H7 (cell line): Measurements from ENCODE around the gene SNX18. TPM values are rescaled to one million over a fixed set of nuclear protein-coding genes. Genes with fewer than 3 reads are reported as not detected.

Experiments
- DNase-seq: peaks from one replicate; pipeline ENCODE4 v3.0.0; 2012
- H3K27me3 ChIP-seq: 2 replicates; pipeline ENCODE4 v1.6.0; 2011; ENCODE audit warnings: mild to moderate bottlenecking, low read length; ENCODE audit not compliant: control insufficient read depth, insufficient read depth
- H3K36me3 ChIP-seq: replicated peaks from 2 replicates; pipeline ENCODE4 v1.5.1; 2011; ENCODE audit warnings: low read length; ENCODE audit not compliant: control insufficient read depth, insufficient read depth
- H3K4me3 ChIP-seq: 2 replicates; pipeline ENCODE4 v1.5.1; 2011; ENCODE audit warnings: low read depth, mild to moderate bottlenecking, control low read depth, low read length, moderate library complexity; ENCODE audit not compliant: insufficient read depth
- total RNA-seq: library from RNA; depleted of rRNA; stranded (reverse); fragments of >200 nt; shearing (Covaris generic); gene quantifications from 2 replicates; pipeline ENCODE4 v1.2.3, GENCODE V29; 2014

Gene SNX18
- total RNA-seq, 1 experiment from 2014 or later: 26.2 TPM

DNA sequence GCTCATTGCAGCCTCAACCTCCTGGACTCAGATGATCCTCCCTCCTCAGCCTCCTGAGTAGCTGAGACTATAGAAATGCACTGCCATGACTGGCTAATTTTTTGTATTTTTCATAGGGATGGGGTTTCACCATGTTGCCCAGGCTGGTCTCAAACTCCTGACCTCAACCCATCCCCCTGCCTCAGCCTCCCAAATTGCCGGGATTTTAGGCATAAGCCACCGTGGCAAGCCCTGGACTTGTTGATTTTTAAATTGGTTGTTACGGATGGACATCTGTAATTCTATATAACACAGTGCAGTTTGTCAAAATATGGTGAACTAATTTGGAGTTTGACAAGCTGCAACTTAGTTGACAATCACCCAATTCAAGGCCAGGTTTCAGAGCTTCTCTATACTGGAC, 22.7 kb downstream of the SNX18 start:
- DNase-seq: no peak
- Histone ChIP-seq H3K4me3 (no peak overlapping the region), H3K27me3 (no peaks in the 10 kb centered on the region), H3K36me3 (no peaks in the 10 kb centered on the region)

DNA sequence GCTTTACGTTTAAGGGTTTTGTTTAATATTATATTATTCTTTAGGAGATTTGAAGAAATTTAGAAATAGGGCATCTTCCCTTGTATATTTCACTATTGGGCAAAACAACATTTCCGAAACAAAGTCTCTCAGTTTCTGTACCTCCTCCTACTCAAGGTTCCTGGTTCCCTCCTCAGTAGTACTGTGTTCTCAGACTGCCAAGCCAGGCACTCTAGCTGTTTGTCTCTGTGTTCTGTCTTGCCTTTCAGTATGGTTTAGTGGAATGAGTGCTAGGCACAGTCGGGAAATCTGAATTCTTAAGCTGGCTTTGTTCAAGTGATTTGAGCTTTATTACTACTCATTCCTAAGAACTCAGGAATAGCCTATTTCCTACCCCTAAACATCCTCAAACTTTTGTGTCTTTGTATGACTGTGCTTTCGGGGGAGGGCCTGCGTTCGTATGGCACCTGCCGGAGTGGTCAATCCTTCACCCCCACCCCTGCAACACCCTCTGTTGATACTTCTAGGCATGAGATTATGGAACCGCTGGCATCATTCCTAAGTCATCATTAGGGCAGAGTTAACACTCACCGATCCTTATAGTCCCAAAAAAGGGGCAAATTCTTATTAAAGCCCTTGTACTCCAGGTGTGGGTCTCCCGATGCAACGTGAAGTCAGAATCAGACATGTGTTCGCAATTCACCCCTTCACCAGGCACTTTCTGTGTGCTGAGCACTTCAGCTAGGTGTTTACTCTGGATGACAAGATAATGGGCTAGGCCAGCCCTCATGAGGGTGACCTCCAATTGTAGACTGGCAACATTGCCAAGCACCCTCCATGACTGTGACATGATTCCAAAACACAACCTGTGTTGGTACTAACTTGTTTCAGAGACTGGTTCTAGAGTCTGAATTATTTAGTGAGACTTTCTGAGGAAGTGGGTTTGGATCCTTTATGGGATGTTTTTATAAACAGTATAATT, 24.5 kb downstream of the SNX18 start:
- no peaks in the 10 kb centered on the region for H3K27me3 ChIP-seq
- H3K4me3 ChIP-seq: no peak overlapping the region
- no peaks in the 10 kb centered on the region for H3K36me3 ChIP-seq
- DNase-seq: no peak

DNA sequence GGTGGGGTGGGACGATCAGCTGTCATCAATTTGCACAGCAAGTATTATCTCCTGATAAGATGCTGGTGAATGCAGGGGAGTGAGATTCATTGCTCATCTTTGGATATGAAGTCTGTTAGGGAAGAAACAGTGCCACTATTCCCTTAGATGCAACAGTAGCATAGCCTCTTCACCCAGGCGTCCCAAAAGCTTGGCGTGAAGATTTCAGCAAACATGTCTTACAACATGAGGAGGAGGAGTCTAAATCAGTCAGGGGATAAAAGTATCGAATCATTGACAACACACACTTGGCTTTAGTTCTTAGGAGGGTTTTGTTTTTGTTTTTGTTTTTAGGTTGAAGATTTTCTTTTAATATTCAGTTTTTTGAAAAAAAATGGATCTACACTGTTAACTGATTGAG, 26.5 kb downstream of the SNX18 start:
- DNase-seq: no peak
- no peaks in the 10 kb centered on the region for H3K36me3 ChIP-seq
- H3K27me3 ChIP-seq: no peaks in the 10 kb centered on the region
- H3K4me3 ChIP-seq: no peak overlapping the region

DNA sequence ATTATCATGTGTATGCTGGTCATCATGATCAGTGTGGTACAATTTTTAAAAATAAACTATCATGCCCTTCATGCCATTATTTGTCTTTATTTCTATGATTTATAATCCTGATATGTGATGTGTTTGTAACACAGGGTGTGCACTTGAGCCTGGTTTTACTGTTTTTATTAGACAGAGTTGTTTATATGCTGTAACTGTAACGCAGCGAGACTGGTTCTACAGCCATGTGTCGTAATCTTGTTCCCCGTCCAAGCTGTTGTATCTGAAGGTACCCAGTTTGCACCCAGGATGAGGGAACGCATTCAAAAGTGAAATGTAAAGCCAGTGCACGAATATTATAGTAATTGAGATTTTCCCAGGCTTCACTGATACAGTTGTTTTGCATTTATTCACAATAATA, 28.2 kb downstream of the SNX18 start:
- Histone ChIP-seq H3K27me3 (no peaks in the 10 kb centered on the region), H3K36me3 (no peaks in the 10 kb centered on the region), H3K4me3 (no peak overlapping the region)
- no peak for DNase-seq

DNA sequence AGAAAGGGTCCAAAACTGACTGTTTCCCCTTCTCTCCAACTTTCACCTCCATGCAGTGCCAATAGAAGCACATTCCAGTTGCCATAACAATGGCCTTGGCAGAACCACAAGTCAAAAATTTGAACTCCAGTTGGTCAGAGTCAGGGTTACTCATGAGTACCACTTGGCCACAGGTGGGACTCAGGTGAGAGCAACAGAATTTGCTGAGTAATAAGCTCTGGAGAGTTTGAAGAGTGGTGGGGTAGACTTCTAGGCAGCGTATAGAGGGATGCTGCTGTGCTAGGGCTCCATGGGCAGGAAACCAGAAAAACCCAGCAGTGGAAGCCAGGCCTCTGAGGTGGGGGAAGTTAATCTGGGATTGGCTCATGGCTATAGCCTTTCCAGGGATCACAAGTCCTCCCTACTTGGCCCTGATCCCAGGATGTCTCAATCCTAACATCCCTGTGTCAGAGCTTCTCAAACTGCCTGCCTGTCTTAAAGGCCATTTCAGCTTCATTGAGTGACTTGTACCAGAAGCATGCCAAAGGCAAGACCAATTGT, 30.2 kb downstream of the SNX18 start:
- no peaks in the 10 kb centered on the region for H3K27me3 ChIP-seq
- no peak for DNase-seq
- H3K36me3 ChIP-seq: no peaks in the 10 kb centered on the region
- no peak overlapping the region for H3K4me3 ChIP-seq

DNA sequence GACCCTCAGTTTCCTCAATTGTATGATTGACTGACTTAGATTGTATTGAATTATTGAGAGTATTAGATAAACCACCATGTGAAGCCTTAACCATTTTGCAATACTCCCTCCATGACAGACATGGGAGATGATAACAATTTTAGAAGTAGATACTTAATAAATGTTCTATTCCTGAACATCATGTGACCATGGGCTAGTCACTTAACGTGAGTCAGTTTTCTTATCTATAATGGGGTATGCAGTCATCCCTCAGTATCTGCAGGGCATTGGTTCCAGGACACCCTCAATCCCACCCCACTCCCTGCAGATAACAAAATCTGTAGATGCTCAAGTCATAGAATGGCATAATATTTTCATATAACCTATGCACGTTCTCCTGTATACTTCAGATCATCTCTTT, 31.0 kb downstream of the SNX18 start:
- Histone ChIP-seq H3K4me3 (no peak overlapping the region), H3K36me3 (no peaks in the 10 kb centered on the region), H3K27me3 (no peaks in the 10 kb centered on the region)
- no peak for DNase-seq

DNA sequence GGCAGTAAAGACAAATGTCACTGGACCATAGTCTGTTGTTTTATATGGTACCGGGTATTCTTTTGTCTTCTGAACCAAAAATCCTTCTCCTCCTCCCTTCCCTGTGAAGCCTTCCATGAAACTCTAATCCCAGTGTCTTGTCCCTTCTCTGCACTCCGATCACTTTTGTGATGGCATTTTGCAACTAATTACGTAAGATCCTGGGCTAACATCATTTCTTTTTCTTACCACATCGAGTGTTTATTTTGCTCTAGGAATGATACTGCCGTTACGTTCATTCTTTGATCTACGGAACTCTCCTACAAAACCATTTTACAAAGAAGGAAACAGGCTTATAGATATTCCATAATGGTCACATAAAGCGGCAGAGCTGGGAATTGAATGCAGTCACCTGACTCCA, 33.7 kb downstream of the SNX18 start:
- Histone ChIP-seq H3K36me3 (no peaks in the 10 kb centered on the region), H3K4me3 (no peak overlapping the region), H3K27me3 (no peaks in the 10 kb centered on the region)
- no peak for DNase-seq

DNA sequence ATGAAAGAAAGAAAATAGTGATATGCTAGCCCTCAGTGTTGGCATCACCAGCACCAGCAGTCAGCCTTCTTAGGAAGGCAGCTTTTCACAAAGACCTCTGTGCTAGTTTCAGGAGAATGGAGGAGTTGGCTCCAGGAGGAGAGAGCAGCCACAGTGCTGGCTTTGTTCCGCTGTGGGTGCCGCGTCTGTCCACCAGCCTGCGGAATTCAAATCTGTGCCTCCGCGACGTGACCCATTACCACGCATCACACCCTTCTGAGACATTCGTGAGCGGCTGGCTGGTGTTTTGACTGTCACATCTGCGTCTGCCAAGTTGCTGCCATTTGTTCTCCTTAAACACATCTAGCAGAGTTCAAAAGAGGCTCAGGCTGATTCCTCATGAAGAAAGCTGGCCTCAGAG, 34.4 kb downstream of the SNX18 start:
- no peak for DNase-seq
- H3K27me3 ChIP-seq: no peaks in the 10 kb centered on the region
- H3K36me3 ChIP-seq: no peaks in the 10 kb centered on the region
- H3K4me3 ChIP-seq: no peak overlapping the region

DNA sequence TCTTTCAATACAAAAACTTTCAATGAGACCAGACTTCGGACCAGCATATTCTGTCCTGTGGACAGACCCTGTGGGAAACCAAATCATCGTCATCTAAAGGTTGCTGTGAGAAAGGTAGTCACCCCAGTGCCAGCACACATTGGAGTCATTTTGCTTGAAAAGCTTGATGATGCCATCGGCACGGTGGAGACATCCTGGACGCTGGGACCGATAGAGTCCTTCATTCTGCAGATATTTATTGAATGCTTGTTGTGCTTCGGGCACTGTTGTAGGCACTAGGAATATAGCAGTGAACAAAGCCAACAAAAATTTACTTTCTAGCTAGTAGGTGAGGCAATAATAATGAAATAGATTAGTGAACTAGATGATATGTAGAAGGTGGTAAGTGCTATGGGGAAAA, 34.9 kb downstream of the SNX18 start:
- H3K27me3 ChIP-seq: no peaks in the 10 kb centered on the region
- no peak for DNase-seq
- no peaks in the 10 kb centered on the region for H3K36me3 ChIP-seq
- H3K4me3 ChIP-seq: no peak overlapping the region

DNA sequence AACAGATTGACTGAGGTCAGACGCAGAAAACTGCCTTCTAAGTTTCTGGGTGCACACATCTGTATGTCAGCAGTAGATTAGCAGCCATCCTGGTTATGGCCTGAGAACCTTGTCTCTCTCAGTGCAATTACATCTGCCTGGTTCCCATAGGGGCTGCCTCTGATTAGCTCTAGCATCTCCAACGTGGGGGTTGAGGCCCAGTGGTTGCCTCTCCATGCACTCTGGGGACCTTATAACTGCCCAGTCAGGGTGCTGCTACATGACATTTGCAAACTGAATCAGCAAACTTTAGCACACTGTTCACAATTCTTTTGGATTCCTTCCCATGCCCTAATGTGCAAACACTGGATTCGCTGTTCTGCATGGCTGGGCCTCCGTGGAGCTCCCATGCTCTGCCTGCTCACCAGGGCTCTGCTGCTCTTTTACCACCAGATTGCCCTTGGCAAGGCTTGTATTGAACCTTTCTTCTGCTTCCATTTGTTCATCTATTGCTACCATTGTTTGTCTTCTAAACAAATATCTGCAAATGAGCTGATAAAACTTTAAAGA, 36.2 kb downstream of the SNX18 start:
- Histone ChIP-seq H3K36me3 (no peaks in the 10 kb centered on the region), H3K27me3 (no peaks in the 10 kb centered on the region), H3K4me3 (no peak overlapping the region)
- no peak for DNase-seq

DNA sequence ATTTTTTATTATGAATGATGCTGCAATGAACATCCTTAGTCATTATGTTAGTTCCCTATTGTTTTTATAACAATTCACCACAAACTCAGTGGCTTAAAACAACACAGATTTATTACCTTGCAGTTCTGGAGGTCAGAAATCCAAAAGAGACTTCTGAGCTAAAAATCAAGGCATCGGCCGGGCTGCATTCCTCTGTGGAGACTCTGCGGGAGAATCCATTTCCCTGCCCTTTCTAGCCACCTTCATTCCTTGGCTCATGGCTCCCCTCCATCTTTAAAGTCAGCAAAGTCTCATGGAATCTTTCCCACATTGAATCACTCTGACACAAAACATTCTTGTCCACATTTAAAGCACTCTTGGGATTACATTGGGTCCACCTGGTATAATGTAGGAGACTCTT, 38.6 kb downstream of the SNX18 start:
- no peak overlapping the region for H3K4me3 ChIP-seq
- H3K36me3 ChIP-seq: no peaks in the 10 kb centered on the region
- H3K27me3 ChIP-seq: no peaks in the 10 kb centered on the region
- DNase-seq: no peak

GRCh38 chr5:54558362-54558761, 40.8 kb downstream of the SNX18 start:
- Histone ChIP-seq H3K4me3 (no peak overlapping the region), H3K27me3 (no peaks in the 10 kb centered on the region)

DNA sequence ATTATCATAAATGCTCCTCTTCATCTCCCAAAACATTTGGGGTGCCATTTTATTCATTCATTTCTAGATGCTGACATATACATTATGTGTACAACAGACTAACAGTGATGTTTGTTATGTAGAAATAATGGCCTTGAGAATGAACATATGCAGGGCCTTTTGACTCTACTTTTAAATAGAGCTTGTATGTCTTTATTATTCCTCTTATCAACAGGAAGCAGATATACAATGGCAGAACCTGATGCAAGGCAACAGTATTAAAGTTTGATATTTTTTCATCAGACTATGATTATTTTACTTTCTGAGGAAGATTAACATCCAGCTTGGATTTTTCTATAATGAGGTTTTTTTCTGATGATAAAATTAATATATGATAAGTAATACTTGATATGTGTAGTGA, 44.1 kb downstream of the SNX18 start:
- DNase-seq: no peak
- no peaks in the 10 kb centered on the region for H3K36me3 ChIP-seq
- H3K27me3 ChIP-seq: no peaks in the 10 kb centered on the region
- no peak overlapping the region for H3K4me3 ChIP-seq

More at GRCh38 chr5:54558362-54558761, 40.8 kb downstream of the SNX18 start:
- DNase-seq: no peak
- H3K36me3 ChIP-seq: no peaks in the 10 kb centered on the region

DNA sequence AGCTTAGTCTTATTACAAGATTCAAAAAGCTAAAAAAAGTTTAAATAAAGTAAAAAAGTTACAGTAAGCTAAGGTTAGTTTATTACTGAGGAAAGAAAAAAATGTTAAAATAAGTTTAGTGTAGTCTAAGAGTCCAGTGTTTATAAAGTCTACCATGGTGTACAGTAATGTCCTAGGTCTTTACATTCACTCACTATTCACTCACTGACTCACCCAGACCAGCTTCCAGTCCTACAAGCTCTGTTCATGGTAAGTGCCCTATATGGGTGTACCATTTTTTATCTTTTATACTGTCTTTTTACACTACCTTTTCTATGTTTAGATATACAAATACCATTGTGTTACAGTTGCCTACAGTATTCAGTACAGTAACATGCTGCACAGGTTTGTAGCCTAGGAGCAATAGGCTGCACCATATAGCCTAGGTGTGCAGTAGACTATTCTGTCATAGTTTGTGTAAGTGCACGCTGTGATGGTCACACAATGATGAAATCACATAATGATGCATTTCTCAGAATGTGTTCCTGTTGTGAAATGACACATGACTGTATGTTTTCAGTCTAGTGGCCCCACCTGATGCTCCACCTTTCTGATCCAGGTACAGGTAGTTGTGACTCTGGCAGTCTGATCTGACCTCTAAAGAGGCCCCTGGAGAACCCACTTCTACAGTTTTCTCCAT, 45.7 kb downstream of the SNX18 start:
- Histone ChIP-seq H3K4me3 (no peak overlapping the region), H3K27me3 (no peaks in the 10 kb centered on the region), H3K36me3 (no peaks in the 10 kb centered on the region)
- DNase-seq: no peak

- H3K4me3 ChIP-seq: no peak overlapping the region
- no peaks in the 10 kb centered on the region for H3K27me3 ChIP-seq
- H3K36me3 ChIP-seq: no peaks in the 10 kb centered on the region
- DNase-seq: no peak
These were observed 50.4 kb downstream of the SNX18 start for GRCh38 chr5:54567996-54568395.
